SK-N-MC (cell line): ENCODE measurements around the gene SGSM1.

Experiments used
- DNase-seq: peaks from one replicate; pipeline ENCODE4 v3.0.0-alpha.2; 2011; ENCODE audit warnings: low read depth, low spot score
- H3K27ac ChIP-seq: fragments of 200-600 bp; sonication (generic); 2 replicates; pipeline ENCODE4 v1.5.1; 2016; ENCODE audit warnings: mixed run types
- H3K36me3 ChIP-seq: fragments of 200-600 bp; sonication (generic); 2 replicates; pipeline ENCODE4 v1.6.1; 2017; ENCODE audit warnings: antibody characterized with exemption, low read length, mixed read lengths; ENCODE audit not compliant: insufficient read depth
- H3K4me3 ChIP-seq: fragments of 200-600 bp; sonication (generic); 2 replicates; pipeline ENCODE4 v1.5.1; 2016
- H3K9ac ChIP-seq: fragments of 200-600 bp; sonication (generic); 2 replicates; pipeline ENCODE4 v1.8.0; 2017; ENCODE audit warnings: mixed run types, mixed read lengths; ENCODE audit not compliant: insufficient read length
- H3K9me3 ChIP-seq: fragments of 200-600 bp; sonication (generic); 2 replicates; pipeline ENCODE4 v1.6.1; 2017; ENCODE audit warnings: low read depth, mild to moderate bottlenecking, antibody characterized with exemption, low read length, moderate library complexity, mixed read lengths
- EZH2 ChIP-seq: fragments of 200-600 bp; sonication (generic); IDR thresholded peaks from one replicate; pipeline ENCODE4 v1.6.1; 2017; ENCODE audit warnings: antibody characterized with exemption
- FOXP2 ChIP-seq: optimal IDR thresholded peaks from 2 replicates; pipeline ENCODE3; 2011; ENCODE audit warnings: mild to moderate bottlenecking, moderate library complexity; ENCODE audit not compliant: insufficient read depth; ENCODE audit errors: extremely low read length, control extremely low read depth
- POLR2AphosphoS5 ChIP-seq: IDR thresholded peaks from 2 replicates; pipeline ENCODE4 v1.6.1; 2012; ENCODE audit warnings: mild to moderate bottlenecking, low read depth, low read length, borderline replicate concordance

SGSM1 gene

GRCh38 chr22:24816806-24817205, 10.8 kb downstream of the SGSM1 start:
- no peaks in the 10 kb centered on the region for H3K36me3 ChIP-seq
- no peak overlapping the region for H3K27ac ChIP-seq
- TF ChIP-seq EZH2 (no peak), POLR2AphosphoS5 (no peak), FOXP2 (no peak)
- H3K9ac ChIP-seq = no peak overlapping the region
- no peak for DNase-seq
- no peaks in the 10 kb centered on the region for H3K9me3 ChIP-seq
- H3K4me3 ChIP-seq = no peak overlapping the region

GRCh38 chr22:24819487-24819886, 13.5 kb downstream of the SGSM1 start:
- Histone ChIP-seq H3K36me3 (no peaks in the 10 kb centered on the region), H3K4me3 (no peak overlapping the region), H3K27ac (no peak overlapping the region), H3K9ac (no peak overlapping the region), H3K9me3 (no peaks in the 10 kb centered on the region)
- TF ChIP-seq POLR2AphosphoS5 (no peak), EZH2 (no peak), FOXP2 (no peak)
- DNase-seq = no peak

DNA sequence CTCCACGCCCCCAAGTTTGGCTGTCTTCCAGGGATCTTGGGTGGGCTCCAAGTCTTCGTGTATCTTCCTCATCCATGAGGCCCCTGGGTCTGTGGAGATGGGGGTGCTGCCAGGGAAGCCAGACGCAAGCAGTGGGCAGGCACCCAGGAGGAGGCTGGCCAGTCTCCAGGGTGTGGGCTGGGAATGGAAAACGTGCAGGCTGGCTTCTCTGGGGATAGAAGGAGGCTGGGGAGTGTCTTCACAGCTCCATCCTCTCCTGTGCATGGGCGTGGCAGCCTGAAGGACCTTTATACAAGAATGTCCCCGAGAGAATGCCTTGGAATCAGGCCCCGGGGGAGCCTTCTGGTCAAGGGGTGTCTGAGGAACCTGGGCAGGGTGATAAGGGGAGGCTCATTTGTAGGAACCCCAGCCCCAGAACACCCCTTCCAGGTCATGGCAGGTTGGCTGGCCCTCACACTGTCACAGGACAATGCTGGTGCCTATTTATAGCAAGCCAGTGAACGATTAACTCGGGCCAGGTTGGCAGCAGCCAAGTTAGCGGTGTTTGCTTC, 14.0 kb downstream of the SGSM1 start:
- H3K27ac ChIP-seq = no peak overlapping the region
- no peaks in the 10 kb centered on the region for H3K9me3 ChIP-seq
- H3K4me3 ChIP-seq = no peak overlapping the region
- no peak for TF ChIP-seq EZH2
- no peak for TF ChIP-seq FOXP2
- TF ChIP-seq POLR2AphosphoS5 = no peak
- H3K36me3 ChIP-seq = no peaks in the 10 kb centered on the region
- no peak overlapping the region for H3K9ac ChIP-seq
- DNase-seq = no peak

- DNase-seq = no peak
- no peak overlapping the region for H3K4me3 ChIP-seq
- no peaks in the 10 kb centered on the region for H3K36me3 ChIP-seq
- H3K27ac ChIP-seq = no peak overlapping the region
- H3K9ac ChIP-seq = no peak overlapping the region
- TF ChIP-seq POLR2AphosphoS5 = no peak
- TF ChIP-seq FOXP2 = no peak
- TF ChIP-seq EZH2 = no peak
- no peaks in the 10 kb centered on the region for H3K9me3 ChIP-seq
Measured at GRCh38 chr22:24822471-24822870, 16.5 kb downstream of the SGSM1 start.

DNA sequence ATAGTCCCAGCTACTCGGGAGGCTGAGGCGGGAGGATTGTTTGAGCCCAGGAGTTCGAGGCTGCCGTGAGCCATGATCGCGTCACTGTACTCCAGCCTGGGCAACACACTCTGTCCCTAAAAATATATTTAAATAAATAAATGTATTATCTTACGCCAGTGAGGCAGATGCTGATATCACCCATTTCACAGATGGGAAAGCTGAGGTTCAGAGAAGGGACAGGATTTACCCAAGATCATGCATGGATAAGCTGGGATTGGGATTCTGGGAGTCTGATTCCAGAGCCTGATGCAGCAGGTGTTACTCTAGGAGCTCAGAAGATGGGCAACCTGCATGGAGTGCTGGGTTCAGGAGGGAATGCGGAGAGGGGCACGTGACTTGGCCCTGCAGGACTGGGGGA, 17.8 kb downstream of the SGSM1 start:
- Histone ChIP-seq H3K27ac (no peak overlapping the region), H3K9me3 (no peaks in the 10 kb centered on the region), H3K4me3 (no peak overlapping the region), H3K9ac (no peak overlapping the region), H3K36me3 (no peaks in the 10 kb centered on the region)
- TF ChIP-seq EZH2 = no peak
- TF ChIP-seq FOXP2 = no peak
- TF ChIP-seq POLR2AphosphoS5 = no peak
- DNase-seq = no peak

DNA sequence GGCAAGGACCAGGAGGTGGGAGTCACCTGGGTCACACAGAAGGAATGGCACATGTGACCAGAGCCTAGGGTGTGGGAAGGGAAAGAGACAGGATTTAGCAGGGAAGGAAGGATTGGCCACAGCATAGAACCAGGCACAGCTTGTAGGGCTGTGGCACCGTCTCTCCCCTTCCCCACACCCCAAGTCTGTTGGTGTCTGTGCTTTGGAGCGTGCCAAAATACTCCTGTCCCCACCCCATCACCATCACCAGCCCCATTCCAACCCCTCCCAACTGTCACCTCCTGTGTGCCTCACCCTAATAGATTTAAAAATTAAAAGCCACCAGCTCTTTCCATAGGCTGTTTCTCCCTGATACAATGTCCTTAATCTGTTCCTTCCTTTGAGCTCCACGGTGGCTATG, 18.2 kb downstream of the SGSM1 start:
- Histone ChIP-seq H3K27ac (no peak overlapping the region), H3K36me3 (no peaks in the 10 kb centered on the region), H3K9me3 (no peaks in the 10 kb centered on the region), H3K4me3 (no peak overlapping the region), H3K9ac (no peak overlapping the region)
- DNase-seq = no peak
- TF ChIP-seq EZH2 (no peak), POLR2AphosphoS5 (no peak), FOXP2 (no peak)

- Histone ChIP-seq H3K36me3 (no peaks in the 10 kb centered on the region), H3K4me3 (no peak overlapping the region), H3K9ac (no peak overlapping the region), H3K27ac (no peak overlapping the region), H3K9me3 (no peaks in the 10 kb centered on the region)
- DNase-seq = no peak
- TF ChIP-seq EZH2 = no peak
- no peak for TF ChIP-seq POLR2AphosphoS5
- no peak for TF ChIP-seq FOXP2
Measured at GRCh38 chr22:24824915-24825314, 18.9 kb downstream of the SGSM1 start.

DNA sequence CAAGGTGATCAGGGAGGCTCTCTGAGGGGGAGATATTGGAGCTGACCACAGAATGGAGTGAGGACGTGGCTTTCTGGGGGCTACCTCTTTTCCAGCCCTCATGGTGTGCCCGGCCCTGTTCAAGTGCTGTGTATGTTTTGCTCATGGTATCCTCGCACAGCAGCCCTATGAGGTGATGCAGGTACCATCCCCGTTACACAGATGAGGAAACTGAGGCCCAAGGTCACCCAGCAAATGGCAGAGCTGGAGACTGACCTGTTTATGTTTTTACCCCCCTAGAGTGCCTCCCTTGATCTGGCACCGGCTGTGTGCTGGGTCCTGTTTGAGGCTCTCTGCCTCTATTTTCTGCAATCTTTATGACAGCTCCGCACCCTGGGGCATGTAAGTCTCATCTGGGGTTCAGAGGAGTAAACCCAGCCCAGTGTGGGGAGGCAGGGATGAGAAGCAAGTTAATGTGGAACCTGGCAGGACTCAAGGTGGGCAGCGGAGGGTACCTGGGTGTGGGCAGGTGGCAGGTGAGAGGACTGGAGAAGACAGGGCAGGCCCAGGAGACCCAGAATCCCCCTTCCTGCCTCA, 20.8 kb downstream of the SGSM1 start:
- no peak overlapping the region for H3K27ac ChIP-seq
- no peaks in the 10 kb centered on the region for H3K9me3 ChIP-seq
- no peaks in the 10 kb centered on the region for H3K36me3 ChIP-seq
- no peak overlapping the region for H3K9ac ChIP-seq
- TF ChIP-seq POLR2AphosphoS5 (no peak), EZH2 (no peak), FOXP2 (no peak)
- no peak for DNase-seq
- no peak overlapping the region for H3K4me3 ChIP-seq

DNA sequence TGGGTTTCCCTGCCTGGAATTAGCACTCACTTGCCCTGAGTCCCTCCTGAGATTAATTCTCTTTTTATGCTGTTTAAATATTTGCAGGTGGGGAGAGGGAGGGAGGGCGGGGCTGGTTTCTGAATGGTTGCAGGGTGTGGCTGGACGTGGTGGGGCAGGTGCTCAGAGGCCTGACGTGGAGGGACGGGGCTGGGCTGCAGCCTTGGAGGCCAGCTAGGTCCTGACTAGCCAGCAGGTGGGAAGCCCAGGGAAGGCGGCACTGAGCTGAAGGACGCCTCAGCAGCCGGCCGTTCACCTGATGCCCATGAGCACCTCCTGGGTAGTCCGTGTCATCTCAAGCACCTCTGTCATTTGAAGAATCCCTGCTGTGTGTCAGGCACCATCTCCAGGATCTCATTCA, 21.3 kb downstream of the SGSM1 start:
- no peak for DNase-seq

More for the DNA sequence above, 21.3 kb downstream of the SGSM1 start:
- H3K9ac ChIP-seq = no peak overlapping the region
- no peak overlapping the region for H3K4me3 ChIP-seq
- TF ChIP-seq FOXP2 = no peak
- H3K9me3 ChIP-seq = no peaks in the 10 kb centered on the region
- no peaks in the 10 kb centered on the region for H3K36me3 ChIP-seq
- H3K27ac ChIP-seq = no peak overlapping the region
